Keratinocyte (primary cell): ENCODE measurements around the gene XYLT2. TPM values are rescaled to one million over a fixed set of nuclear protein-coding genes. Genes with fewer than 3 reads are reported as not detected.

Experiments
- DNase-seq: peaks from one replicate; pipeline ENCODE4 v3.0.0-alpha.2; 2011; ENCODE audit warnings: low read depth, missing footprints, low spot score
- FAIRE-seq: peaks from 2 replicates; lab custom pipeline; 2011; peaks lifted over from hg19 to GRCh38; lab: Jason Lieb, UNC
- H2AFZ ChIP-seq: 2 replicates; pipeline ENCODE4 v1.6.0; 2012; ENCODE audit warnings: low read length, control low read depth, inconsistent platforms; ENCODE audit not compliant: control insufficient read depth
- H3K27ac ChIP-seq: 2 replicates; pipeline ENCODE4 v1.5.1; 2011; ENCODE audit warnings: low read length; ENCODE audit not compliant: control insufficient read depth, insufficient read depth
- H3K27me3 ChIP-seq: 3 replicates; pipeline ENCODE4 v1.6.0; 2011; ENCODE audit warnings: low read length; ENCODE audit not compliant: control insufficient read depth, insufficient read depth; ENCODE audit errors: extremely low read depth
- H3K36me3 ChIP-seq, 2 experiments: 2 replicates in 1 of 2; 3 replicates in 1 of 2; pipeline ENCODE4 v1.5.1; 2011; ENCODE audit warnings: low read length in 2 of 2, mild to moderate bottlenecking in 1 of 2; ENCODE audit not compliant: control insufficient read depth in 2 of 2, insufficient read depth in 2 of 2; ENCODE audit errors: extremely low read depth in 1 of 2
- H3K4me1 ChIP-seq: 3 replicates; pipeline ENCODE4 v1.5.1; 2011; ENCODE audit warnings: low read length; ENCODE audit not compliant: control insufficient read depth, insufficient read depth; ENCODE audit errors: extremely low read depth
- H3K4me2 ChIP-seq: 3 replicates; pipeline ENCODE4 v1.6.0; 2011; ENCODE audit warnings: low read depth, low read length; ENCODE audit not compliant: control insufficient read depth, insufficient read depth; ENCODE audit errors: extremely low read depth
- H3K4me3 ChIP-seq, 3 experiments: fragments of 200-600 bp in 1 of 3; sonication (generic) in 1 of 3; 2 replicates in 2 of 3; 3 replicates in 1 of 3; pipeline ENCODE4 v1.5.1; 2011 to 2016; ENCODE audit warnings: low read length in 3 of 3, mild to moderate bottlenecking in 3 of 3, control low read depth in 2 of 3, inconsistent platforms in 1 of 3, low read depth in 1 of 3, mixed read lengths in 1 of 3, mixed run types in 1 of 3, moderate library complexity in 1 of 3; ENCODE audit not compliant: control insufficient read depth in 2 of 3, insufficient read depth in 2 of 3; ENCODE audit errors: extremely low read depth in 1 of 3
- H3K79me2 ChIP-seq: 2 replicates; pipeline ENCODE4 v1.6.0; 2012; ENCODE audit warnings: low read length; ENCODE audit not compliant: control insufficient read depth, insufficient read depth
- H3K9ac ChIP-seq: 3 replicates; pipeline ENCODE4 v1.6.0; 2011; ENCODE audit warnings: low read length; ENCODE audit not compliant: control insufficient read depth, insufficient read depth; ENCODE audit errors: extremely low read depth
- H3K9me1 ChIP-seq: 3 replicates; pipeline ENCODE4 v1.6.0; 2011; ENCODE audit warnings: low read length; ENCODE audit not compliant: control insufficient read depth, insufficient read depth; ENCODE audit errors: extremely low read depth
- H3K9me3 ChIP-seq: 2 replicates; pipeline ENCODE4 v1.5.1; 2012; ENCODE audit warnings: low read depth, low read length; ENCODE audit not compliant: control insufficient read depth
- H4K20me1 ChIP-seq: 3 replicates; pipeline ENCODE4 v1.6.0; 2011; ENCODE audit warnings: low read length; ENCODE audit not compliant: control insufficient read depth, insufficient read depth; ENCODE audit errors: extremely low read depth
- EZH2 ChIP-seq: IDR thresholded peaks from one replicate; pipeline ENCODE4 v1.6.1; 2012; ENCODE audit warnings: inconsistent platforms, mild to moderate bottlenecking, low read length, moderate library complexity
- dilution Hi-C: fragments of 300-500 bp; cut with MboI; formaldehyde crosslinking; loops from one replicate; pipeline ENCODE4 v1.7.0; 2020; ENCODE audit warnings: low sequenced_read_pairs; ENCODE audit not compliant: extremely low pct_ligation_motif_present
- polyA plus RNA-seq, 5 experiments: library from polyadenylated mRNA; depleted of rRNA in 3 of 5; stranded (reverse) in 3 of 5; stranded (forward) in 1 of 5; unstranded in 1 of 5; fragments of >200 nt; gene quantifications; 1 replicate in 1 of 5; 2 replicates in 3 of 5; 3 replicates in 1 of 5; pipeline versions ENCODE4 v1.2.1 to v1.2.3, GENCODE V29; 2011 to 2012; ENCODE audit warnings: missing spikeins in 2 of 5, low read depth in 1 of 5, low replicate concordance in 1 of 5
- TF ChIP-seq, protein P1 (sequence below), 3 experiments: IDR thresholded peaks in 1 of 3; conservative IDR thresholded peaks in 1 of 3; optimal IDR thresholded peaks in 1 of 3; 2 replicates in 2 of 3; 3 replicates in 1 of 3; pipeline versions ENCODE3 to v1.5.1; 2011; ENCODE audit warnings: low read length in 3 of 3, mild to moderate bottlenecking in 3 of 3, moderate library complexity in 2 of 3, control low read depth in 1 of 3, inconsistent platforms in 1 of 3; ENCODE audit not compliant: insufficient read depth in 2 of 3; ENCODE audit errors: extremely low read depth in 1 of 3

XYLT2 gene
- polyA plus RNA-seq, 1 donor (not counting 4 experiments of a cell fraction or from before 2014, with no cell fraction given) = 15.3 TPM

- peak overlapping the region; percentile 1 for H2AFZ ChIP-seq
- H3K9ac ChIP-seq = peak overlapping the region; percentile 96
- no peak for FAIRE-seq
- peaks cover 14 to 34% of the 10 kb centered on the region in 2 experiments for H3K36me3 ChIP-seq
- dilution Hi-C loops = no loop called here
- H3K4me1 ChIP-seq = peaks cover 16% of the 10 kb centered on the region
- H3K27me3 ChIP-seq = no peaks in the 10 kb centered on the region
- H3K9me1 ChIP-seq = no peaks in the 10 kb centered on the region
- H3K4me3 ChIP-seq = peak overlapping the region; percentile 72 to 88 (median 83)
- peak overlapping the region; percentile 96 for H3K27ac ChIP-seq
- DNase-seq = no peak
- H3K9me3 ChIP-seq = no peaks in the 10 kb centered on the region
- no peak for TF ChIP-seq EZH2
- TF ChIP-seq, protein P1, sequence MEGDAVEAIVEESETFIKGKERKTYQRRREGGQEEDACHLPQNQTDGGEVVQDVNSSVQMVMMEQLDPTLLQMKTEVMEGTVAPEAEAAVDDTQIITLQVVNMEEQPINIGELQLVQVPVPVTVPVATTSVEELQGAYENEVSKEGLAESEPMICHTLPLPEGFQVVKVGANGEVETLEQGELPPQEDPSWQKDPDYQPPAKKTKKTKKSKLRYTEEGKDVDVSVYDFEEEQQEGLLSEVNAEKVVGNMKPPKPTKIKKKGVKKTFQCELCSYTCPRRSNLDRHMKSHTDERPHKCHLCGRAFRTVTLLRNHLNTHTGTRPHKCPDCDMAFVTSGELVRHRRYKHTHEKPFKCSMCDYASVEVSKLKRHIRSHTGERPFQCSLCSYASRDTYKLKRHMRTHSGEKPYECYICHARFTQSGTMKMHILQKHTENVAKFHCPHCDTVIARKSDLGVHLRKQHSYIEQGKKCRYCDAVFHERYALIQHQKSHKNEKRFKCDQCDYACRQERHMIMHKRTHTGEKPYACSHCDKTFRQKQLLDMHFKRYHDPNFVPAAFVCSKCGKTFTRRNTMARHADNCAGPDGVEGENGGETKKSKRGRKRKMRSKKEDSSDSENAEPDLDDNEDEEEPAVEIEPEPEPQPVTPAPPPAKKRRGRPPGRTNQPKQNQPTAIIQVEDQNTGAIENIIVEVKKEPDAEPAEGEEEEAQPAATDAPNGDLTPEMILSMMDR (optimal IDR thresholded peaks at IDR 0.05 in 1 of 3, IDR thresholded peaks at IDR 0.05 in 1 of 3, conservative IDR thresholded peaks at IDR 0.05 in 1 of 3; ENCODE audit: extremely low read depth in 1 of 3, insufficient read depth in 2 of 3, low read length in 3 of 3) = no peak
- peaks cover 4% of the 10 kb centered on the region for H4K20me1 ChIP-seq
- peak overlapping the region; percentile 94 for H3K4me2 ChIP-seq
- H3K79me2 ChIP-seq = peaks cover 31% of the 10 kb centered on the region
Measured at GRCh38 chr17:50372222-50372757, 26.4 kb downstream of the XYLT2 start.

- no peaks in the 10 kb centered on the region for H3K9me1 ChIP-seq
- FAIRE-seq (peak; percentile 81), DNase-seq (no peak)
- H4K20me1 ChIP-seq = peaks cover 4% of the 10 kb centered on the region
- peak within 1 kb of the TSS; percentile 96 for H3K27ac ChIP-seq
- peak within 1 kb of the TSS; percentile 96 for H3K9ac ChIP-seq
- TF ChIP-seq, protein P1 (optimal IDR thresholded peaks at IDR 0.05 in 1 of 3, IDR thresholded peaks at IDR 0.05 in 1 of 3, conservative IDR thresholded peaks at IDR 0.05 in 1 of 3; ENCODE audit: extremely low read depth in 1 of 3, insufficient read depth in 2 of 3, low read length in 3 of 3) = no peak
- no peak for TF ChIP-seq EZH2
- peak within 1 kb of the TSS; percentile 94 for H3K4me2 ChIP-seq
- peaks cover 8 to 27% of the 10 kb centered on the region in 2 experiments for H3K36me3 ChIP-seq
- peaks cover 16% of the 10 kb centered on the region for H3K4me1 ChIP-seq
- dilution Hi-C loops = no loop called here
- peak within 1 kb of the TSS; percentile 99 for H2AFZ ChIP-seq
- H3K79me2 ChIP-seq = peaks cover 31% of the 10 kb centered on the region
- no peaks in the 10 kb centered on the region for H3K27me3 ChIP-seq
- peak within 1 kb of the TSS; percentile 72 to 88 (median 83) for H3K4me3 ChIP-seq
- no peaks in the 10 kb centered on the region for H3K9me3 ChIP-seq
Measured at GRCh38 chr17:50372758-50373556, 27.0 kb downstream of the XYLT2 start, which contains the start of the genes EME1 and MRPL27. Gene EME1, plus strand, starts transcription at chr17:50373229. Its CDS starts 1,980 bp downstream, at chr17:50375209. Gene MRPL27, minus strand, starts transcription at chr17:50373184. Its CDS starts 14 bp downstream, at chr17:50373170.
